Right atrium auricular region (tissue), 2 donors: Measurements from ENCODE around the gene EPO. TPM values are rescaled to one million over a fixed set of nuclear protein-coding genes. Genes with fewer than 3 reads are reported as not detected.
"Not testable (repeated sequence)": the region's sequence is repeated elsewhere in the genome, so short reads cannot be mapped to it uniquely, and the experiment has no call there.

Source experiments
- DNase-seq: peaks from one replicate; pipeline ENCODE4 v3.0.0-alpha.2; 2019; ENCODE audit warnings: low spot score
- H3K27ac ChIP-seq, 2 donors: fragments of 200-600 bp; sonication (generic); 1 replicate in 1 of 2; 2 replicates in 1 of 2; pipeline ENCODE4 v1.5.1; 2016 to 2019
- H3K27me3 ChIP-seq, 2 donors: fragments of 200-600 bp; sonication (generic); one replicate each; pipeline versions ENCODE4 v1.5.1 to v1.6.0; 2017 to 2019
- H3K36me3 ChIP-seq: fragments of 200-600 bp; sonication (generic); one replicate; pipeline ENCODE4 v1.5.1; 2016
- H3K4me1 ChIP-seq, 2 donors: fragments of 200-600 bp; sonication (generic); one replicate each; pipeline versions ENCODE4 v1.5.1 to v1.6.0; 2017 to 2019
- H3K4me3 ChIP-seq, 2 donors: fragments of 200-600 bp; sonication (generic); 1 replicate in 1 of 2; 2 replicates in 1 of 2; pipeline ENCODE4 v1.5.1; 2017 to 2019; ENCODE audit warnings: mild to moderate bottlenecking in 1 of 2, moderate library complexity in 1 of 2
- H3K9me3 ChIP-seq, 2 donors: fragments of 200-600 bp; sonication (generic); one replicate each; pipeline ENCODE4 v1.5.1; 2019
- CTCF ChIP-seq, 2 donors: fragments of 200-600 bp; sonication (generic); IDR thresholded peaks; one replicate each; pipeline ENCODE4 v1.5.1; 2019; ENCODE audit warnings: antibody characterized with exemption in 2 of 2
- total RNA-seq, 2 donors: library from RNA; depleted of rRNA; stranded (reverse); fragments of >200 nt; gene quantifications; one replicate each; pipeline ENCODE4 v1.1.0, GENCODE V29; 2016

EPO gene
- total RNA-seq, 2 donors from 2014 or later, result not detected

GRCh38 chr7:100694098-100694745 lies 26.0 kb upstream of the EPO start, which contains the start of gene GIGYF1:
Gene GIGYF1 (minus strand): TSS chr7:100694250. CDS start chr7:100688238, 6,012 bp downstream.
- peak within 1 kb of the TSS; percentile 85 to 88 for H3K27ac ChIP-seq
- no peaks in the 10 kb centered on the region for H3K27me3 ChIP-seq
- H3K4me3 ChIP-seq, result peak within 1 kb of the TSS; percentile 57 to 93
- no peak for DNase-seq
- H3K4me1 ChIP-seq, result peaks cover 0 to 47% of the 10 kb centered on the region in 2 donors
- H3K9me3 ChIP-seq, result no peaks in the 10 kb centered on the region
- no peaks in the 10 kb centered on the region for H3K36me3 ChIP-seq
- TF ChIP-seq CTCF (IDR thresholded peaks at IDR 0.05), result no peak

GRCh38 chr7:100696123-100696521 lies 24.1 kb upstream of the EPO start:
- DNase-seq, result no peak
- H3K27ac ChIP-seq, result no peak overlapping the region
- no peak for TF ChIP-seq CTCF (IDR thresholded peaks at IDR 0.05)
- H3K4me1 ChIP-seq, result peaks cover 0 to 28% of the 10 kb centered on the region in 2 donors
- H3K4me3 ChIP-seq, result no peak overlapping the region
- no peaks in the 10 kb centered on the region for H3K9me3 ChIP-seq
- H3K36me3 ChIP-seq, result no peaks in the 10 kb centered on the region
- H3K27me3 ChIP-seq, result no peaks in the 10 kb centered on the region

GRCh38 chr7:100699018-100699417 lies 21.2 kb upstream of the EPO start:
- H3K4me1 ChIP-seq, result peaks cover 0 to 5% of the 10 kb centered on the region in 2 donors
- no peak for TF ChIP-seq CTCF (IDR thresholded peaks at IDR 0.05)
- H3K27me3 ChIP-seq, result no peaks in the 10 kb centered on the region
- no peaks in the 10 kb centered on the region for H3K36me3 ChIP-seq
- no peak overlapping the region for H3K27ac ChIP-seq
- DNase-seq, result no peak
- no peaks in the 10 kb centered on the region for H3K9me3 ChIP-seq
- H3K4me3 ChIP-seq, result no peak overlapping the region

GRCh38 chr7:100701089-100701488 lies 19.2 kb upstream of the EPO start:
- H3K27ac ChIP-seq, H3K4me3 ChIP-seq, DNase-seq: not testable (repeated sequence)

GRCh38 chr7:100705320-100705752 lies 14.9 kb upstream of the EPO start:
- peak; percentile 90 to 96 for TF ChIP-seq CTCF (IDR thresholded peaks at IDR 0.05)
- H3K27me3 ChIP-seq, result no peaks in the 10 kb centered on the region
- no peaks in the 10 kb centered on the region for H3K9me3 ChIP-seq
- DNase-seq, result peak; percentile 75
- H3K4me3 ChIP-seq, result peak overlapping the region; percentile 93 to 98
- no peaks in the 10 kb centered on the region for H3K36me3 ChIP-seq
- peaks cover 0 to 23% of the 10 kb centered on the region in 2 donors for H3K4me1 ChIP-seq
- peak overlapping the region; percentile 90 to 94 for H3K27ac ChIP-seq

More at GRCh38 chr7:100701089-100701488, 19.2 kb upstream of the EPO start:
- H3K27me3 ChIP-seq, H3K4me1 ChIP-seq, H3K36me3 ChIP-seq, H3K9me3 ChIP-seq: not testable (repeated sequence)

- Histone ChIP-seq H3K9me3 (no peaks in the 10 kb centered on the region), H3K27me3 (no peaks in the 10 kb centered on the region), H3K27ac (peak within 1 kb of the TSS; percentile 90 to 94), H3K4me3 (peak within 1 kb of the TSS; percentile 93 to 98), H3K4me1 (peaks cover 0 to 23% of the 10 kb centered on the region in 2 donors), H3K36me3 (no peaks in the 10 kb centered on the region)
- DNase-seq, result peak; percentile 98
- no peak for TF ChIP-seq CTCF (IDR thresholded peaks at IDR 0.05)
Observed at GRCh38 chr7:100705753-100706671, 14.3 kb upstream of the EPO start, which contains the start of gene POP7. Gene POP7 (plus strand): TSS chr7:100706121. CDS start chr7:100706831, 710 bp downstream.
